Nephron progenitor cell (in vitro differentiated cells): ENCODE measurements around the gene MTARC1.

Experiments
- DNase-seq: peaks from one replicate; pipeline ENCODE4 v3.0.0; 2021
- H3K27ac Mint-ChIP-seq: 2 replicates; pipeline ENCODE4 v1.8.0; 2021; ENCODE audit warnings: mild to moderate bottlenecking, moderate library complexity, mixed read lengths
- H3K27me3 Mint-ChIP-seq: 2 replicates; pipeline ENCODE4 v1.8.0; 2021; ENCODE audit warnings: mild to moderate bottlenecking, low read depth, mixed read lengths; ENCODE audit not compliant: poor library complexity
- H3K36me3 Mint-ChIP-seq: 2 replicates; pipeline ENCODE4 v1.8.0; 2021; ENCODE audit warnings: low read depth, mixed read lengths
- H3K4me1 Mint-ChIP-seq: 2 replicates; pipeline ENCODE4 v1.8.0; 2021; ENCODE audit warnings: mixed read lengths
- H3K4me3 Mint-ChIP-seq: 2 replicates; pipeline ENCODE4 v1.8.0; 2021; ENCODE audit warnings: mild to moderate bottlenecking, moderate library complexity, mixed read lengths
- H3K9me3 Mint-ChIP-seq: 2 replicates; pipeline ENCODE4 v1.8.0; 2021; ENCODE audit warnings: mild to moderate bottlenecking, moderate library complexity, mixed read lengths
- CTCF ChIP-seq: fragments of 200-600 bp; sonication (generic); IDR thresholded peaks from 2 replicates; pipeline ENCODE4 v1.5.0; 2021; ENCODE audit warnings: antibody characterized with exemption

MTARC1 gene

GRCh38 chr1:220797553-220797952 is 10.8 kb downstream of the MTARC1 start:
- no peak overlapping the region for H3K4me3 Mint-ChIP-seq
- H3K27me3 Mint-ChIP-seq: peaks cover 3% of the 10 kb centered on the region
- peaks cover 11% of the 10 kb centered on the region for H3K4me1 Mint-ChIP-seq
- no peak overlapping the region for H3K27ac Mint-ChIP-seq
- peaks cover 56% of the 10 kb centered on the region for H3K36me3 Mint-ChIP-seq
- no peak for DNase-seq
- no peaks in the 10 kb centered on the region for H3K9me3 Mint-ChIP-seq
- no peak for TF ChIP-seq CTCF

- Mint-ChIP-seq H3K9me3 (no peaks in the 10 kb centered on the region), H3K4me1 (peaks cover 19% of the 10 kb centered on the region), H3K27me3 (peaks cover 3% of the 10 kb centered on the region), H3K4me3 (no peak overlapping the region), H3K36me3 (peaks cover 64% of the 10 kb centered on the region), H3K27ac (no peak overlapping the region)
- TF ChIP-seq CTCF: no peak
- DNase-seq: no peak
Observed at GRCh38 chr1:220798338-220798737, 11.6 kb downstream of the MTARC1 start.

GRCh38 chr1:220800262-220800661 is 13.5 kb downstream of the MTARC1 start:
- no peaks in the 10 kb centered on the region for H3K9me3 Mint-ChIP-seq
- no peak overlapping the region for H3K4me3 Mint-ChIP-seq
- no peak for TF ChIP-seq CTCF
- DNase-seq: no peak
- no peak overlapping the region for H3K27ac Mint-ChIP-seq
- peaks cover 38% of the 10 kb centered on the region for H3K4me1 Mint-ChIP-seq
- peaks cover 3% of the 10 kb centered on the region for H3K27me3 Mint-ChIP-seq
- H3K36me3 Mint-ChIP-seq: peaks cover 78% of the 10 kb centered on the region

GRCh38 chr1:220803401-220804201 is 16.9 kb downstream of the MTARC1 start:
- H3K27ac Mint-ChIP-seq: no peak overlapping the region
- DNase-seq: peak; percentile 42
- no peaks in the 10 kb centered on the region for H3K9me3 Mint-ChIP-seq
- peaks cover 62% of the 10 kb centered on the region for H3K4me1 Mint-ChIP-seq
- TF ChIP-seq CTCF: peak; percentile 80
- H3K4me3 Mint-ChIP-seq: no peak overlapping the region
- peaks cover 60% of the 10 kb centered on the region for H3K36me3 Mint-ChIP-seq
- H3K27me3 Mint-ChIP-seq: peaks cover 3% of the 10 kb centered on the region

DNA sequence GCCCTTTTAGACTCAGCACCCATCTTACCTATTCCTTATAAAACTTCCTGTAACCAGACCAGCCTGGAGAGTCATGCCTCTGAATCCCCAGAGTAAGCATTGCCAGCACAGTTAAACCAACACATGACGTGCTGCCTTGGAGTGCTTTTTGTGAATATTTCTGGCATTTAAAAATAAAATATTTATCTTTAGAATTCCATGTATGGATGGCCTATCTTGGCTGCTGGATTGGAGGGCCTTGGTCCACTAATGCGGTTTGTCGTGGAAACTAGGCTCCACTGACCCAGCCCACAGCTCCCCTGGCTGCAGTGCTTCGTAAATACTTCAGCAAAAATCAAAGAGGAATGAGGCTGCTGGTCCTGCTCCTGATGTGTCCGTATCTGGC is 17.5 kb downstream of the MTARC1 start:
- no peak overlapping the region for H3K4me3 Mint-ChIP-seq
- no peaks in the 10 kb centered on the region for H3K9me3 Mint-ChIP-seq
- H3K27ac Mint-ChIP-seq: no peak overlapping the region
- no peak for TF ChIP-seq CTCF
- DNase-seq: no peak
- H3K4me1 Mint-ChIP-seq: peaks cover 68% of the 10 kb centered on the region
- H3K27me3 Mint-ChIP-seq: peaks cover 3% of the 10 kb centered on the region
- H3K36me3 Mint-ChIP-seq: peaks cover 54% of the 10 kb centered on the region

- Mint-ChIP-seq H3K27ac (no peak overlapping the region), H3K4me1 (peaks cover 87% of the 10 kb centered on the region), H3K4me3 (no peak overlapping the region), H3K9me3 (no peaks in the 10 kb centered on the region), H3K27me3 (peaks cover 4% of the 10 kb centered on the region), H3K36me3 (peaks cover 46% of the 10 kb centered on the region)
- TF ChIP-seq CTCF: no peak
- no peak for DNase-seq
Observed at GRCh38 chr1:220806408-220806807, 19.7 kb downstream of the MTARC1 start.
